SK-N-MC (cell line): ENCODE results near the gene MRGPRF.

ENCODE experiments used
- EZH2 ChIP-seq: fragments of 200-600 bp; sonication (generic); IDR thresholded peaks from one replicate; pipeline ENCODE4 v1.6.1; 2017; ENCODE audit warnings: antibody characterized with exemption
- POLR2AphosphoS5 ChIP-seq: IDR thresholded peaks from 2 replicates; pipeline ENCODE4 v1.6.1; 2012; ENCODE audit warnings: mild to moderate bottlenecking, low read depth, low read length, borderline replicate concordance

DNA sequence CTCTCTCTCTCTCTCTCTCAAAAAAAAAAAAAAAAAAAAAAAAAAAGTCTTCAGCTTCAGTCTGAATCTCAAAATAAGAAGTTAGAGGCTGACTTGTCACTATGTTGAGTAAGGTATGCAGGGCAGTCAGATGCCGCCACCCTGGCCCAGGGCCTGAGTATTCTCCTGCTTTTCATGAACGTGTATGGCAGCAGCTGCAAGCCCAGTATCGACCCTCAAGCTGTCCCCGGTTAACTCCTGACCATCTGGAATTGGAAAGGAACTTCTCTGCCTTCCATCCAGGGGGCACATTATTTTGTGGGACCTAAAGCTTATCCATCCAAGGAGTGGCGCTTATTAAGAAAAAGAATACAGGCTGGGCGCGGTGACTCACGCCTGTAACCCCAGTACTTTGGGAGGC, 43.7 kb downstream of the MRGPRF start:
- no peak for TF ChIP-seq POLR2AphosphoS5
- no peak for TF ChIP-seq EZH2
